Liver (tissue), 9 donors: ENCODE results near the gene CASTOR1. TPM values are rescaled to one million over a fixed set of nuclear protein-coding genes. Genes with fewer than 3 reads are reported as not detected.

Source experiments
- DNase-seq: peaks from one replicate; pipeline ENCODE4 v3.0.0-alpha.2; 2017; ENCODE audit warnings: low spot score
- H3K27ac ChIP-seq, 2 donors: one replicate each; pipeline ENCODE4 v1.7.0; 2013; ENCODE audit warnings: inconsistent platforms in 2 of 2, low read length in 2 of 2, control low read depth in 1 of 2, low read depth in 1 of 2, mild to moderate bottlenecking in 1 of 2
- H3K27me3 ChIP-seq, 4 donors: one replicate each; pipeline versions ENCODE4 v1.6.1 to v1.7.0; 2013; ENCODE audit warnings: low read length in 3 of 4, inconsistent platforms in 1 of 4, mild to moderate bottlenecking in 1 of 4, moderate library complexity in 1 of 4; ENCODE audit not compliant: control insufficient read depth in 4 of 4, insufficient read depth in 4 of 4
- H3K36me3 ChIP-seq, 4 donors: one replicate each; pipeline versions ENCODE4 v1.6.1 to v1.7.0; 2013; ENCODE audit warnings: low read length in 3 of 4, mild to moderate bottlenecking in 3 of 4, low read depth in 1 of 4, moderate library complexity in 1 of 4; ENCODE audit not compliant: control insufficient read depth in 4 of 4, insufficient read depth in 3 of 4
- H3K4me1 ChIP-seq, 4 donors: one replicate each; pipeline versions ENCODE4 v1.6.1 to v1.7.0; 2013; ENCODE audit warnings: low read length in 3 of 4, mild to moderate bottlenecking in 3 of 4, moderate library complexity in 1 of 4; ENCODE audit not compliant: control insufficient read depth in 4 of 4, insufficient read depth in 4 of 4
- H3K4me3 ChIP-seq, 3 donors: one replicate each; pipeline versions ENCODE4 v1.6.1 to v1.7.0; 2013; ENCODE audit warnings: low read length in 3 of 3, control low read depth in 1 of 3, low read depth in 1 of 3, mild to moderate bottlenecking in 1 of 3
- H3K9ac ChIP-seq, 2 donors: one replicate each; pipeline ENCODE4 v1.7.0; 2013; ENCODE audit warnings: low read length in 2 of 2, mild to moderate bottlenecking in 2 of 2, moderate library complexity in 2 of 2, control low read depth in 1 of 2, low read depth in 1 of 2
- H3K9me3 ChIP-seq, 4 donors: one replicate each; pipeline versions ENCODE4 v1.6.1 to v1.7.0; 2013; ENCODE audit warnings: low read length in 3 of 4; ENCODE audit not compliant: control insufficient read depth in 4 of 4
- EGR1 ChIP-seq, 2 donors: IDR thresholded peaks; 2 replicates each; pipeline ENCODE4 v1.6.1; 2016 to 2018; ENCODE audit warnings: antibody characterized with exemption in 2 of 2, low read depth in 2 of 2
- GABPA ChIP-seq, 2 donors: IDR thresholded peaks in 1 of 2; conservative IDR thresholded peaks in 1 of 2; 2 replicates each; pipeline ENCODE4 v1.6.1; 2016; ENCODE audit warnings: antibody characterized with exemption in 2 of 2, mild to moderate bottlenecking in 1 of 2, moderate library complexity in 1 of 2
- HNF4A ChIP-seq, 2 donors: conservative IDR thresholded peaks; 2 replicates each; pipeline ENCODE4 v1.6.1; 2016; ENCODE audit warnings: antibody characterized with exemption in 2 of 2, mild to moderate bottlenecking in 2 of 2
- HNF4G ChIP-seq: IDR thresholded peaks from 2 replicates; pipeline ENCODE4 v1.6.1; 2016; ENCODE audit warnings: antibody characterized with exemption
- JUND ChIP-seq, 2 donors: IDR thresholded peaks; 2 replicates each; pipeline ENCODE4 v1.6.1; 2016; ENCODE audit warnings: antibody characterized with exemption in 2 of 2
- NR2F2 ChIP-seq: IDR thresholded peaks from 2 replicates; pipeline ENCODE4 v1.6.1; 2016; ENCODE audit warnings: antibody characterized with exemption
- RXRA ChIP-seq, 2 donors: IDR thresholded peaks; 2 replicates each; pipeline ENCODE4 v1.6.1; 2017 to 2018; ENCODE audit warnings: antibody characterized with exemption in 2 of 2, mild to moderate bottlenecking in 1 of 2
- SP1 ChIP-seq: IDR thresholded peaks from 2 replicates; pipeline ENCODE4 v1.6.1; 2018; ENCODE audit warnings: antibody characterized with exemption, mild to moderate bottlenecking
- TAF1 ChIP-seq: conservative IDR thresholded peaks from 2 replicates; pipeline ENCODE4 v1.6.1; 2016; ENCODE audit warnings: antibody characterized with exemption, mild to moderate bottlenecking
- YY1 ChIP-seq: IDR thresholded peaks from 2 replicates; pipeline ENCODE4 v1.6.1; 2016; ENCODE audit warnings: antibody characterized with exemption, mild to moderate bottlenecking
- WGBS: extraction: QIAGEN DNeasy Blood & Tissue Kit; methylation state at CpG from one replicate; pipeline ENCODE4 v1.1.7; 2013; 5-methylcytosine and 5-hydroxymethylcytosine counted together
- polyA plus RNA-seq, 2 donors: library from polyadenylated mRNA; stranded (reverse) in 1 of 2; unstranded in 1 of 2; fragments of 200-250 nt in 1 of 2; fragments of >200 nt in 1 of 2; fragmentation: Nextera tagmentation in 1 of 2; extraction: Ambion mirVana in 1 of 2; gene quantifications; one replicate each; pipeline versions ENCODE4 v1.2.1 to v1.2.3, GENCODE V29; 2013 to 2015
- total RNA-seq, 2 donors: library from RNA; depleted of rRNA; stranded (reverse); fragments of >200 nt; gene quantifications; one replicate each; pipeline ENCODE4 v1.2.3, GENCODE V29; 2014
- TF ChIP-seq, protein P1 (sequence below): IDR thresholded peaks from 2 replicates; pipeline ENCODE4 v1.6.1; 2016; ENCODE audit warnings: antibody characterized with exemption, mild to moderate bottlenecking
- TF ChIP-seq, protein P2 (sequence below): IDR thresholded peaks from 2 replicates; pipeline ENCODE4 v1.6.1; 2016; ENCODE audit warnings: antibody characterized with exemption
- TF ChIP-seq, protein P3 (sequence below): fragments of 150-350 bp; IDR thresholded peaks from 2 replicates; pipeline ENCODE4 v1.5.1; 2017; ENCODE audit warnings: improper control_type of control experiment, low read depth, low read length; ENCODE audit not compliant: missing input control
- donor health status: healthy.
- donor health status: healthy.
- donor health status: healthy.
- donor health status: healthy.
- donor health status: healthy.

CASTOR1 gene
- total and polyA plus RNA-seq, 4 donors, result 1.8 to 5.4 (median 2.4) TPM

DNA sequence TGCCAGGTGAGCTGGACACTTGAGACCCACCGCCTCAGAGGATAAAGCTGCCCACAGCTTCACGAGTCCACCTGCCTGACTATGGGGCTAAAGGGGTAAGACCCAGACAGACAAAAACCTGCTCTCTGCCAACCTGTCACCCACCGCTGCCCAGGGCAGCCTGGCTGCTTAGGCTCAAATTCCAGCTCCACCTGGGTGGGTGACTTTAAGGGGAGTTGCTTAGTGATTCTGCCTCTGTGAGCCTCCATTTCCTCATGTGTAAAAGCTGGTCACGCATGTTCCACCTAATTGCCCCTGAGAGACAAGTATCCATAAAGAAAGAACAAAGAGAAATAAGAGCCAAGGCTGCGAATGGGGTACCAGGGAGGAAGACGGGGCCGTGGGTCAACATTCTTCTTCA, 3.7 kb upstream of the CASTOR1 start:
- Histone ChIP-seq H3K9ac (no peak overlapping the region), H3K9me3 (no peaks in the 10 kb centered on the region), H3K27me3 (no peaks in the 10 kb centered on the region), H3K27ac (no peak overlapping the region), H3K4me3 (no peak overlapping the region), H3K36me3 (peaks cover 10 to 52% (median 17%) of the 10 kb centered on the region in 4 donors), H3K4me1 (peaks cover 8 to 33% (median 28%) of the 10 kb centered on the region in 4 donors)
- 97% methylated on average over 7 of the region's 7 CpGs for WGBS
- TF ChIP-seq GABPA (IDR thresholded peaks at IDR 0.05 in 1 of 2, conservative IDR thresholded peaks at IDR 0.05 in 1 of 2), result no peak
- DNase-seq, result no peak

DNA sequence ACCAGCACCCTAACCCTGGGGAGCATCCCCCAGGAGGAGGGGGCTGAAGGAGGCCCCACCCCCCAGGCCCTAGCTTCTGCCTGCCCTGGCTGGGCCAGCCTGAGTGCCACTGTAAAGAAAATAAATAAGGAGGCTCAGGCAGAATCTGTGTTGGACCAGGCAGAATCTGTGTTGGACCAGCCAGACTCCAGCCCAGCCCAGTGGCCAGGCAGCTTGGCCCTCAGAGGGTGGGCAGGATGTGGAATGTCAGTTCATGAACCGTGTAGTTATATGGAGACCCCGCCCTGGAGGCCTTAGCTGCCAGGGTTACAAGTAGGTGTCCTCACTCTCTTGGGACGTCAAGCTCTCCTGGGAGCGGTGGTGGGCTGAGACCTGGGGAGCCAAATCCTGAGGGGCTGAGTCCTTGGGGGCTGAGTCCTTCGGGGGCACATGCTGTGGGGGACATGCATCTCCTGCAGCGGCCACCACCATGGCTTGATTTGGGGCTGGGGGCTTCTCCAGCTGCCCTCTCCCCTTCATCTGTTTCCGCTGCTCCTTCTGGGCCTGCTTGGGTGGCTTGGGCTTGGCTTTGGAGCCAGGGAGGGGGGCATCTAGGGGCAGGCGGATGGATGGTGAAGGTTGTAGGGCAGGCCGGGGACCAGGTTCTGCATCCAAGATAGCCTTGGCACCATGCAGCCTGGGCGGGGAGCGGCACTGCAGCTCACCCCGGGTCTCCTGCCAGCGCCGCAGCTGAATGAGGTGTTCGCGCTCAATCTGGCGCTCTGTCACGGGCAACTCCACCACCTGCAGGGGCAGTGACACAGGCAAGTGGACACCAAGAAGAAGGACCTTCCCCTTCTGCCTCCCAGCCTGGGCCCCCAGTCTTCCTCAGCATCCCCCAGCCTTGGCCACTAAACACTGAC, 3.0 kb upstream of the CASTOR1 start:
- DNase-seq, result no peak
- Histone ChIP-seq H3K4me1 (peaks cover 8 to 40% (median 33%) of the 10 kb centered on the region in 4 donors), H3K27ac (no peak overlapping the region), H3K27me3 (no peaks in the 10 kb centered on the region), H3K9me3 (no peaks in the 10 kb centered on the region), H3K4me3 (no peak overlapping the region), H3K9ac (no peak overlapping the region), H3K36me3 (peaks cover 10 to 45% (median 15%) of the 10 kb centered on the region in 4 donors)
- TF ChIP-seq HNF4A (conservative IDR thresholded peaks at IDR 0.05), result no peak
- TF ChIP-seq EGR1 (IDR thresholded peaks at IDR 0.05; ENCODE audit: low read depth in 2 of 2), result no peak
- no peak for TF ChIP-seq RXRA (IDR thresholded peaks at IDR 0.05)
- no peak for TF ChIP-seq GABPA (IDR thresholded peaks at IDR 0.05 in 1 of 2, conservative IDR thresholded peaks at IDR 0.05 in 1 of 2)
- TF ChIP-seq YY1, result no peak
- TF ChIP-seq, protein P1, sequence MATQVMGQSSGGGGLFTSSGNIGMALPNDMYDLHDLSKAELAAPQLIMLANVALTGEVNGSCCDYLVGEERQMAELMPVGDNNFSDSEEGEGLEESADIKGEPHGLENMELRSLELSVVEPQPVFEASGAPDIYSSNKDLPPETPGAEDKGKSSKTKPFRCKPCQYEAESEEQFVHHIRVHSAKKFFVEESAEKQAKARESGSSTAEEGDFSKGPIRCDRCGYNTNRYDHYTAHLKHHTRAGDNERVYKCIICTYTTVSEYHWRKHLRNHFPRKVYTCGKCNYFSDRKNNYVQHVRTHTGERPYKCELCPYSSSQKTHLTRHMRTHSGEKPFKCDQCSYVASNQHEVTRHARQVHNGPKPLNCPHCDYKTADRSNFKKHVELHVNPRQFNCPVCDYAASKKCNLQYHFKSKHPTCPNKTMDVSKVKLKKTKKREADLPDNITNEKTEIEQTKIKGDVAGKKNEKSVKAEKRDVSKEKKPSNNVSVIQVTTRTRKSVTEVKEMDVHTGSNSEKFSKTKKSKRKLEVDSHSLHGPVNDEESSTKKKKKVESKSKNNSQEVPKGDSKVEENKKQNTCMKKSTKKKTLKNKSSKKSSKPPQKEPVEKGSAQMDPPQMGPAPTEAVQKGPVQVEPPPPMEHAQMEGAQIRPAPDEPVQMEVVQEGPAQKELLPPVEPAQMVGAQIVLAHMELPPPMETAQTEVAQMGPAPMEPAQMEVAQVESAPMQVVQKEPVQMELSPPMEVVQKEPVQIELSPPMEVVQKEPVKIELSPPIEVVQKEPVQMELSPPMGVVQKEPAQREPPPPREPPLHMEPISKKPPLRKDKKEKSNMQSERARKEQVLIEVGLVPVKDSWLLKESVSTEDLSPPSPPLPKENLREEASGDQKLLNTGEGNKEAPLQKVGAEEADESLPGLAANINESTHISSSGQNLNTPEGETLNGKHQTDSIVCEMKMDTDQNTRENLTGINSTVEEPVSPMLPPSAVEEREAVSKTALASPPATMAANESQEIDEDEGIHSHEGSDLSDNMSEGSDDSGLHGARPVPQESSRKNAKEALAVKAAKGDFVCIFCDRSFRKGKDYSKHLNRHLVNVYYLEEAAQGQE, result no peak
- TF ChIP-seq, protein P2, sequence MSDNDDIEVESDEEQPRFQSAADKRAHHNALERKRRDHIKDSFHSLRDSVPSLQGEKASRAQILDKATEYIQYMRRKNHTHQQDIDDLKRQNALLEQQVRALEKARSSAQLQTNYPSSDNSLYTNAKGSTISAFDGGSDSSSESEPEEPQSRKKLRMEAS, result no peak
- no peak for TF ChIP-seq SP1
- TF ChIP-seq, protein P3, sequence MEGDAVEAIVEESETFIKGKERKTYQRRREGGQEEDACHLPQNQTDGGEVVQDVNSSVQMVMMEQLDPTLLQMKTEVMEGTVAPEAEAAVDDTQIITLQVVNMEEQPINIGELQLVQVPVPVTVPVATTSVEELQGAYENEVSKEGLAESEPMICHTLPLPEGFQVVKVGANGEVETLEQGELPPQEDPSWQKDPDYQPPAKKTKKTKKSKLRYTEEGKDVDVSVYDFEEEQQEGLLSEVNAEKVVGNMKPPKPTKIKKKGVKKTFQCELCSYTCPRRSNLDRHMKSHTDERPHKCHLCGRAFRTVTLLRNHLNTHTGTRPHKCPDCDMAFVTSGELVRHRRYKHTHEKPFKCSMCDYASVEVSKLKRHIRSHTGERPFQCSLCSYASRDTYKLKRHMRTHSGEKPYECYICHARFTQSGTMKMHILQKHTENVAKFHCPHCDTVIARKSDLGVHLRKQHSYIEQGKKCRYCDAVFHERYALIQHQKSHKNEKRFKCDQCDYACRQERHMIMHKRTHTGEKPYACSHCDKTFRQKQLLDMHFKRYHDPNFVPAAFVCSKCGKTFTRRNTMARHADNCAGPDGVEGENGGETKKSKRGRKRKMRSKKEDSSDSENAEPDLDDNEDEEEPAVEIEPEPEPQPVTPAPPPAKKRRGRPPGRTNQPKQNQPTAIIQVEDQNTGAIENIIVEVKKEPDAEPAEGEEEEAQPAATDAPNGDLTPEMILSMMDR, result no peak
- no peak for TF ChIP-seq HNF4G
- no peak for TF ChIP-seq JUND (IDR thresholded peaks at IDR 0.05)
- no peak for TF ChIP-seq NR2F2
- TF ChIP-seq TAF1, result no peak
- WGBS, result 94% methylated on average over 18 of the region's 18 CpGs
